Nephron (organoid): ENCODE data around the gene MPO.

Source experiments
- H3K27ac Mint-ChIP-seq, 3 experiments: 2 replicates each; pipeline ENCODE4 v1.8.0; 2020; ENCODE audit warnings: mixed read lengths in 3 of 3, mild to moderate bottlenecking in 2 of 3, moderate library complexity in 1 of 3
- H3K27me3 Mint-ChIP-seq: 2 replicates; pipeline ENCODE4 v1.8.0; 2021; ENCODE audit warnings: low read depth, mild to moderate bottlenecking, moderate library complexity, mixed read lengths
- H3K36me3 Mint-ChIP-seq: 2 replicates; pipeline ENCODE4 v1.8.0; 2020; ENCODE audit warnings: low read depth, mixed read lengths
- H3K4me1 Mint-ChIP-seq: 2 replicates; pipeline ENCODE4 v1.8.0; 2020; ENCODE audit warnings: mixed read lengths
- H3K4me3 Mint-ChIP-seq, 3 experiments: 2 replicates each; pipeline ENCODE4 v1.8.0; 2020; ENCODE audit warnings: mild to moderate bottlenecking in 3 of 3, mixed read lengths in 3 of 3, moderate library complexity in 2 of 3
- H3K9me3 Mint-ChIP-seq: 2 replicates; pipeline ENCODE4 v1.8.0; 2020; ENCODE audit warnings: mixed read lengths
- CTCF ChIP-seq, 3 experiments: fragments of 200-600 bp; sonication (generic); IDR thresholded peaks; one replicate each; pipeline ENCODE4 v1.5.0; 2021; ENCODE audit warnings: antibody characterized with exemption in 3 of 3; ENCODE audit not compliant: unreplicated experiment in 3 of 3

MPO gene

GRCh38 chr17:58283674-58284612 is 3.2 kb upstream of the MPO start:
- no peaks in the 10 kb centered on the region for H3K36me3 Mint-ChIP-seq
- no peak overlapping the region for H3K4me3 Mint-ChIP-seq
- H3K4me1 Mint-ChIP-seq, result no peaks in the 10 kb centered on the region
- no peak overlapping the region for H3K27ac Mint-ChIP-seq
- TF ChIP-seq CTCF (IDR thresholded peaks at IDR 0.05; ENCODE audit: unreplicated experiment in 3 of 3), result no peak
- H3K9me3 Mint-ChIP-seq, result no peaks in the 10 kb centered on the region
- peaks cover 20% of the 10 kb centered on the region for H3K27me3 Mint-ChIP-seq

GRCh38 chr17:58282442-58282841 is 1.7 kb upstream of the MPO start:
- Mint-ChIP-seq H3K9me3 (no peaks in the 10 kb centered on the region), H3K4me1 (no peaks in the 10 kb centered on the region), H3K27me3 (peaks cover 20% of the 10 kb centered on the region), H3K36me3 (no peaks in the 10 kb centered on the region), H3K4me3 (no peak overlapping the region), H3K27ac (no peak overlapping the region)
- no peak for TF ChIP-seq CTCF (IDR thresholded peaks at IDR 0.05; ENCODE audit: unreplicated experiment in 3 of 3)

GRCh38 chr17:58281511-58282011 is 826 bp upstream of the MPO start:
- H3K4me1 Mint-ChIP-seq, result no peaks in the 10 kb centered on the region
- H3K9me3 Mint-ChIP-seq, result no peaks in the 10 kb centered on the region
- H3K4me3 Mint-ChIP-seq, result no peak overlapping the region
- peaks cover 20% of the 10 kb centered on the region for H3K27me3 Mint-ChIP-seq
- no peak overlapping the region for H3K27ac Mint-ChIP-seq
- H3K36me3 Mint-ChIP-seq, result no peaks in the 10 kb centered on the region
- TF ChIP-seq CTCF (IDR thresholded peaks at IDR 0.05; ENCODE audit: unreplicated experiment in 3 of 3), result no peak

- no peak for TF ChIP-seq CTCF (IDR thresholded peaks at IDR 0.05; ENCODE audit: unreplicated experiment in 3 of 3)
- Mint-ChIP-seq H3K27me3 (peaks cover 15% of the 10 kb centered on the region), H3K9me3 (no peaks in the 10 kb centered on the region), H3K27ac (no peak overlapping the region), H3K36me3 (no peaks in the 10 kb centered on the region), H3K4me1 (no peaks in the 10 kb centered on the region), H3K4me3 (no peak overlapping the region)
Measured at GRCh38 chr17:58279736-58280479, 827 bp downstream of the MPO start.

GRCh38 chr17:58279016-58279711 is 1.6 kb downstream of the MPO start:
- Mint-ChIP-seq H3K4me1 (no peaks in the 10 kb centered on the region), H3K4me3 (no peak overlapping the region), H3K27ac (no peak overlapping the region), H3K9me3 (no peaks in the 10 kb centered on the region), H3K27me3 (peaks cover 9% of the 10 kb centered on the region), H3K36me3 (no peaks in the 10 kb centered on the region)
- TF ChIP-seq CTCF (IDR thresholded peaks at IDR 0.05; ENCODE audit: unreplicated experiment in 3 of 3), result no peak
